HG02678 (cell line): ENCODE measurements around the gene XRCC2.
"Not testable (repeated sequence)": the region's sequence is repeated elsewhere in the genome, so short reads cannot be mapped to it uniquely, and the experiment has no call there.

Source experiments
- ATAC-seq: cut with Tn5 transposase; IDR thresholded peaks from one replicate; pipeline ENCODE4 v1.9.1; 2021; ENCODE audit warnings: mild to moderate bottlenecking, moderate library complexity; ENCODE audit not compliant: unreplicated experiment

The XRCC2 gene

GRCh38 chr7:152666078-152666477 is 9.9 kb downstream of the XRCC2 start:
- ATAC-seq = no peak

- ATAC-seq = no peak
These were observed 11.3 kb downstream of the XRCC2 start for GRCh38 chr7:152664636-152665035.

GRCh38 chr7:152663931-152664330 is 12.0 kb downstream of the XRCC2 start:
- ATAC-seq = no peak

GRCh38 chr7:152663148-152663740 is 12.7 kb downstream of the XRCC2 start:
- no peak for ATAC-seq

GRCh38 chr7:152661479-152661878 is 14.5 kb downstream of the XRCC2 start:
- ATAC-seq = no peak

- no peak for ATAC-seq
These were observed 15.9 kb downstream of the XRCC2 start for GRCh38 chr7:152660021-152660420.

- no peak for ATAC-seq
These were observed 21.0 kb downstream of the XRCC2 start for GRCh38 chr7:152654971-152655370.

GRCh38 chr7:152649220-152649619 is 26.7 kb downstream of the XRCC2 start:
- ATAC-seq = no peak

GRCh38 chr7:152647009-152647408 is 28.9 kb downstream of the XRCC2 start:
- ATAC-seq = no peak

- not testable (repeated sequence) for ATAC-seq
These were observed 29.4 kb downstream of the XRCC2 start for GRCh38 chr7:152646579-152646978.

- no peak for ATAC-seq
These were observed 31.9 kb downstream of the XRCC2 start for GRCh38 chr7:152643979-152644559.

- ATAC-seq = no peak
These were observed 34.6 kb downstream of the XRCC2 start for GRCh38 chr7:152641384-152641783.

- no peak for ATAC-seq
These were observed 35.1 kb downstream of the XRCC2 start for GRCh38 chr7:152640829-152641228.

GRCh38 chr7:152637920-152638580 is 37.9 kb downstream of the XRCC2 start:
- ATAC-seq = no peak

- ATAC-seq = no peak
These were observed 38.8 kb downstream of the XRCC2 start for GRCh38 chr7:152637161-152637560.

GRCh38 chr7:152636441-152636840 is 39.5 kb downstream of the XRCC2 start:
- no peak for ATAC-seq

- no peak for ATAC-seq
These were observed 42.4 kb downstream of the XRCC2 start for GRCh38 chr7:152633504-152633903.

- ATAC-seq = no peak
These were observed 42.9 kb downstream of the XRCC2 start for GRCh38 chr7:152633072-152633471.

- ATAC-seq = not testable (repeated sequence)
These were observed 47.2 kb downstream of the XRCC2 start for GRCh38 chr7:152628772-152629171.

GRCh38 chr7:152624228-152624627 is 51.7 kb downstream of the XRCC2 start:
- ATAC-seq = no peak

- ATAC-seq = no peak
These were observed 54.5 kb downstream of the XRCC2 start for GRCh38 chr7:152621426-152621825.

GRCh38 chr7:152619027-152619739 is 56.8 kb downstream of the XRCC2 start:
- no peak for ATAC-seq
